Upper lobe of right lung (tissue), 1 donor: ENCODE measurements around the gene MAPK6. TPM values are rescaled to one million over a fixed set of nuclear protein-coding genes. Genes with fewer than 3 reads are reported as not detected.

Experiments used
- ATAC-seq: fragments of 200-7000 bp; cut with Tn5 transposase; one replicate; pipeline ENCODE4 v1.9.1; 2020; ENCODE audit warnings: mild to moderate bottlenecking, moderate library complexity
- DNase-seq: peaks from one replicate; pipeline ENCODE4 v3.0.0-alpha.2; 2020
- H3K27ac ChIP-seq: fragments of 200-600 bp; one replicate; pipeline ENCODE4 v1.8.0; 2022
- H3K27me3 ChIP-seq: fragments of 200-600 bp; one replicate; pipeline ENCODE4 v1.8.0; 2022; ENCODE audit warnings: mild to moderate bottlenecking
- H3K36me3 ChIP-seq: fragments of 200-600 bp; one replicate; pipeline ENCODE4 v1.8.0; 2022
- H3K4me1 ChIP-seq: fragments of 200-600 bp; one replicate; pipeline ENCODE4 v1.8.0; 2022
- H3K4me3 ChIP-seq: fragments of 200-600 bp; one replicate; pipeline ENCODE4 v1.8.0; 2022; ENCODE audit warnings: mild to moderate bottlenecking
- H3K9me3 ChIP-seq: fragments of 200-600 bp; one replicate; pipeline ENCODE4 v1.8.0; 2022
- intact Hi-C: fragments of 100-400 bp; cut with DNase I; formaldehyde crosslinking; loops from one replicate; pipeline ENCODE4 v1.11.0; 2022
- total RNA-seq: library from RNA; stranded (reverse); fragmentation: NEBNext Ultra II Directional; extraction: Animal tissue kit (Norgen Biotek cat#: 25700); gene quantifications from one replicate; pipeline ENCODE4 v1.2.1, GENCODE V29; 2021
- TF ChIP-seq, protein P1 (sequence below): fragments of 200-600 bp; IDR thresholded peaks from one replicate; pipeline ENCODE4 v1.8.0; 2022; ENCODE audit warnings: antibody characterized with exemption
- donor health status: DM: no; HTN: yes; CAD: no; lungs with severe emphysema.

Gene MAPK6
- total RNA-seq, 1 donor from 2014 or later = 20.9 TPM

DNA sequence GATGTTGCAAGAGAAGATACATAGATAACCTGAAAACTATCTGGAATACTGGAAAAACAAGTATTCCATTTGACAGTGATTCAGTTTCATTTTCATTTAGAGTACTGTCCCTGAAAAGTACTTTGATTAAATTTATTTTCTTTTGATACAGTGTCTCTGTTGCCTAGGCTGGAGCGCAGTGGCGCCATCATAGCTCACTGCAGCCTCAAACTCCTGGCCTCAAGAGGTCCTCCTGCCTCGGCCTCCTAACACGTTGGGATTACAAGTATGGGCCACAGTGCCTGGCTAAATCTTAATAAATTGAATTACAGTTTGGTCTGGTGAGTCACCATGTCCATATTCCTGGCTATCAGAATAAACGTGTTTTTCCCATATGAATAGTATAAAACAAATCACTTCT lies 45.8 kb upstream of the MAPK6 start:
- DNase-seq (no peak), ATAC-seq (no peak)
- intact Hi-C loops = no loop called here

DNA sequence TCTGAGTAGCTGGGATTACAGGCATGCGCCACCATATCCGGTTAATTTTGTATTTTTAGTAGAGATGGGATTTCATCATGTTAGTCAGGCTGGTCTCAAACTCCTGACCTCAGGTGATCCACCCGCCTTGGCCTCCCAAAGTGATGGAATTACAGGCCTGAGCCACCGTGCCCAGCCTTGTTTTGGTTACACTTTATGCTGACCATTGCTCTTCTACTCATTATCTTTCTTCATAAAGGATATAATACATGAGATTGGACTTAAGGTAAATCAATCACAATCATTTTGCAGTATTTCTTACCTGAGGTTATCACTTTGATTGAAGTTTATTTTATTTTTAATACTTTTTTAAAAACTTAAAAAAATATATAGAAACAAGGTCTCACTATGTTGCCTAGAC lies 45.2 kb upstream of the MAPK6 start:
- ATAC-seq = no peak
- TF ChIP-seq, protein P1, sequence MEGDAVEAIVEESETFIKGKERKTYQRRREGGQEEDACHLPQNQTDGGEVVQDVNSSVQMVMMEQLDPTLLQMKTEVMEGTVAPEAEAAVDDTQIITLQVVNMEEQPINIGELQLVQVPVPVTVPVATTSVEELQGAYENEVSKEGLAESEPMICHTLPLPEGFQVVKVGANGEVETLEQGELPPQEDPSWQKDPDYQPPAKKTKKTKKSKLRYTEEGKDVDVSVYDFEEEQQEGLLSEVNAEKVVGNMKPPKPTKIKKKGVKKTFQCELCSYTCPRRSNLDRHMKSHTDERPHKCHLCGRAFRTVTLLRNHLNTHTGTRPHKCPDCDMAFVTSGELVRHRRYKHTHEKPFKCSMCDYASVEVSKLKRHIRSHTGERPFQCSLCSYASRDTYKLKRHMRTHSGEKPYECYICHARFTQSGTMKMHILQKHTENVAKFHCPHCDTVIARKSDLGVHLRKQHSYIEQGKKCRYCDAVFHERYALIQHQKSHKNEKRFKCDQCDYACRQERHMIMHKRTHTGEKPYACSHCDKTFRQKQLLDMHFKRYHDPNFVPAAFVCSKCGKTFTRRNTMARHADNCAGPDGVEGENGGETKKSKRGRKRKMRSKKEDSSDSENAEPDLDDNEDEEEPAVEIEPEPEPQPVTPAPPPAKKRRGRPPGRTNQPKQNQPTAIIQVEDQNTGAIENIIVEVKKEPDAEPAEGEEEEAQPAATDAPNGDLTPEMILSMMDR = no peak
- peaks cover 20% of the 10 kb centered on the region for H3K4me1 ChIP-seq
- H3K4me3 ChIP-seq = no peak overlapping the region
- no peaks in the 10 kb centered on the region for H3K9me3 ChIP-seq
- H3K36me3 ChIP-seq = no peaks in the 10 kb centered on the region
- H3K27me3 ChIP-seq = no peaks in the 10 kb centered on the region
- intact Hi-C loops = no loop called here
- no peak overlapping the region for H3K27ac ChIP-seq
- no peak for DNase-seq

More for the DNA sequence above, 45.8 kb upstream of the MAPK6 start:
- Histone ChIP-seq H3K27ac (no peak overlapping the region), H3K4me3 (no peak overlapping the region), H3K27me3 (no peaks in the 10 kb centered on the region), H3K4me1 (peaks cover 20% of the 10 kb centered on the region), H3K9me3 (no peaks in the 10 kb centered on the region), H3K36me3 (no peaks in the 10 kb centered on the region)
- TF ChIP-seq, protein P1 = no peak

DNA sequence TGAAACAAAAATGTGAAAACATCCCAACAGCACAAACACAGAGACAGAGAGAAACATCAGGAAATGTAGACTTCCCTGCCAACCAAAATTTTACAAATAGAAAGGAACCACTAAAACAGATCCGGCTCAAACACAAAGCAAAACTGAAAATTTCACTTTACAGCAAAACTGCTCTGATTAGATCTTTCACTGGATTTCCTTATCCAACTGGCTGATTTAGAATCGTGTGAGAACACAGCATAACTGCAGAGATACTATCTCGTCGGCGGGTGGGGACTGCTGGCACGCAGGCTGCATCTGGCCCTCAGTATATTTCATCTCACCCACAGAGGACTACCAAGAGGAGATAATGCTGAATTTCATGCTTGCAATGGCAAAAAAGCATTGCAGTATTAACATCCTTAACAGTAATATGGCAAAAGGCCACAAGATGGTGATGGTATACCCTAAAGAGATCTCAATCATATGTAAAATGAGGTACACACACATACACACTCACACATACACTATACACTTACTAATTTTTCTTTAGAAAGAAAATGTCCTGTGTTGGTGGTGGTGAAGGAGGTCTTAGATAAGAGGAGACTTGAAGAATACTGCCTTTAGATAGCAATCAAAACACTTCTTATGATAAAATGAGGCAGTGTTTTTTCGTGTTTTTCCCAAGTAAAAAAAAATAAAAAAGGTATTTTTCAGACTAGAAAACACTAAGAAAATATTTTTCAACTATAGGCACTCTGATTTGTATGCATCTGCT lies 36.8 kb upstream of the MAPK6 start:
- intact Hi-C loops = no loop called here
- H3K9me3 ChIP-seq = no peaks in the 10 kb centered on the region
- peaks cover 19% of the 10 kb centered on the region for H3K4me1 ChIP-seq
- no peaks in the 10 kb centered on the region for H3K27me3 ChIP-seq
- TF ChIP-seq, protein P1 = peak; percentile 55
- H3K27ac ChIP-seq = peak overlapping the region; percentile 65
- ATAC-seq (peak; percentile 90), DNase-seq (no peak)
- no peaks in the 10 kb centered on the region for H3K36me3 ChIP-seq
- H3K4me3 ChIP-seq = peak overlapping the region; percentile 21

DNA sequence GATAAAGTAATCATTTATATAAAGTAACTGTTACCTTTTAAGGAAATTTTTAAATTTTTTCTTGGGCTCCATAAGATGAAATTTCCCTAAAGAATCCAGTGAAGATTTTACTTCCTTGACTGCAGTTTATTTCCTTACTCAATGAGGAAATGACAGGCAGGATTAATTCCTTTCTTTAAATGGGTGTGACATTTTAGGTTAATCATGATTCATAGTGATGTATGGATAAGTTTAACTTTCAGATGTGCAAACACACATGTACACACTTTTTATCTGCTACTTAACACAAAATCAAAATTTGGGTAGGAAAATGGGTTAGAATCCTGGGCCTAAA lies 36.3 kb upstream of the MAPK6 start:
- Histone ChIP-seq H3K27me3 (no peaks in the 10 kb centered on the region), H3K36me3 (no peaks in the 10 kb centered on the region), H3K9me3 (no peaks in the 10 kb centered on the region), H3K27ac (no peak overlapping the region), H3K4me3 (no peak overlapping the region), H3K4me1 (peaks cover 19% of the 10 kb centered on the region)
- intact Hi-C loops = no loop called here
- TF ChIP-seq, protein P1 = no peak
- ATAC-seq = no peak
- no peak for DNase-seq

DNA sequence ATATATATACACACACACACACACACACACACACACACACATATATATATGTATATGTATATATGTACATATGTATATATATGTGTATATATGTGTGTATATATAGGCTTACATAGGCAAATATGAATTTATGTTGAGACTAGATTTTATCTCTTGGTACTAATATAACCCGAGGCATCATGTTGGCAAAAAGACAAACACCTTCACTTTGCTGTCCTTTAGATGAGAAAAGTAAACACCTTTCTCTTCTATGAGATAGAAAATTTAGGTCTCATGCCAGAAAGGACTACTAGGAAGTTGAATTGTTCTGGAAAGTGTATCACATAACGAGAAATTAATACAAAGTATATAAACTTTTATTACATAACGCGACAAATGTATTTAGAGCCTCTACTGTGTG lies 27.9 kb upstream of the MAPK6 start:
- no peak overlapping the region for H3K4me3 ChIP-seq
- no peak for DNase-seq
- no peaks in the 10 kb centered on the region for H3K27me3 ChIP-seq
- no peak overlapping the region for H3K27ac ChIP-seq
- intact Hi-C loops = no loop called here
- no peaks in the 10 kb centered on the region for H3K9me3 ChIP-seq
- H3K4me1 ChIP-seq = no peaks in the 10 kb centered on the region
- ATAC-seq = no peak
- no peaks in the 10 kb centered on the region for H3K36me3 ChIP-seq
- TF ChIP-seq, protein P1 = no peak

GRCh38 chr15:51992953-51993352 lies 26.1 kb upstream of the MAPK6 start:
- Histone ChIP-seq H3K4me3 (no peak overlapping the region), H3K36me3 (no peaks in the 10 kb centered on the region), H3K9me3 (no peaks in the 10 kb centered on the region), H3K4me1 (no peaks in the 10 kb centered on the region), H3K27ac (no peak overlapping the region), H3K27me3 (no peaks in the 10 kb centered on the region)
- DNase-seq (no peak), ATAC-seq (no peak)
- intact Hi-C loops = no loop called here
- TF ChIP-seq, protein P1 = no peak
